VCaP (cell line): ENCODE measurements around the gene SMARCC2.
A peak's percentile ranks its signal among the peaks of the same experiment; 100 is the strongest.

ENCODE experiments used
- H3K27ac ChIP-seq: fragments of 450-650 bp; 2 replicates; pipeline ENCODE4 v1.5.1; 2017
- CTCF ChIP-seq: fragments of 450-650 bp; conservative IDR thresholded peaks from 2 replicates; pipeline ENCODE4 v1.5.1; 2017; ENCODE audit warnings: mild to moderate bottlenecking, moderate library complexity

SMARCC2 gene

GRCh38 chr12:56152132-56152755 is 37.0 kb downstream of the SMARCC2 start, which contains the start of gene MYL6B:
TSS of gene MYL6B (plus strand) at chr12:56152587. CDS start at chr12:56153919, 1,332 bp downstream.
- no peak for TF ChIP-seq CTCF
- peak within 1 kb of the TSS; percentile 95 for H3K27ac ChIP-seq

GRCh38 chr12:56151672-56152131 is 37.6 kb downstream of the SMARCC2 start:
- H3K27ac ChIP-seq: peak overlapping the region; percentile 95
- TF ChIP-seq CTCF: peak; percentile 71

GRCh38 chr12:56150563-56150962 is 38.7 kb downstream of the SMARCC2 start:
- TF ChIP-seq CTCF: no peak
- peak overlapping the region; percentile 95; the same call in 1 of the 2 replicates for H3K27ac ChIP-seq

- no peak overlapping the region for H3K27ac ChIP-seq
- TF ChIP-seq CTCF: no peak
These were observed 42.5 kb downstream of the SMARCC2 start for GRCh38 chr12:56146492-56147460.

- H3K27ac ChIP-seq: no peak overlapping the region
- no peak for TF ChIP-seq CTCF
These were observed 44.1 kb downstream of the SMARCC2 start for GRCh38 chr12:56145217-56145616.

- H3K27ac ChIP-seq: no peak overlapping the region
- no peak for TF ChIP-seq CTCF
These were observed 45.4 kb downstream of the SMARCC2 start for GRCh38 chr12:56143870-56144269.

- no peak for TF ChIP-seq CTCF
- H3K27ac ChIP-seq: no peak overlapping the region
These were observed 46.1 kb downstream of the SMARCC2 start for GRCh38 chr12:56143217-56143616.
